HEK293 (cell line): ENCODE results near the gene PANK4.

ENCODE experiments used
- BCL6B ChIP-seq: fragments of 450-650 bp; formaldehyde crosslinking; IDR thresholded peaks from 2 replicates; pipeline ENCODE4 v1.5.1; 2017; ENCODE audit warnings: missing biosample characterization, missing genetic modification characterization
- CTCF ChIP-seq: fragments of 450-650 bp; formaldehyde crosslinking; IDR thresholded peaks from 2 replicates; pipeline ENCODE4 v1.5.1; 2016; ENCODE audit warnings: missing biosample characterization, missing genetic modification characterization
- KLF8 ChIP-seq: fragments of 450-650 bp; formaldehyde crosslinking; IDR thresholded peaks from 2 replicates; pipeline ENCODE4 v1.5.1; 2016; ENCODE audit warnings: missing biosample characterization, missing genetic modification characterization
- MYNN ChIP-seq: fragments of 450-650 bp; formaldehyde crosslinking; IDR thresholded peaks from 2 replicates; pipeline ENCODE4 v1.5.1; 2016; ENCODE audit warnings: missing biosample characterization, missing genetic modification characterization, borderline replicate concordance
- MZF1 ChIP-seq: fragments of 450-650 bp; formaldehyde crosslinking; IDR thresholded peaks from 2 replicates; pipeline ENCODE4 v1.5.1; 2017; ENCODE audit warnings: missing biosample characterization, missing genetic modification characterization, borderline replicate concordance
- REPIN1 ChIP-seq: fragments of 450-650 bp; formaldehyde crosslinking; IDR thresholded peaks from 2 replicates; pipeline ENCODE4 v1.5.1; 2017; ENCODE audit warnings: missing biosample characterization, missing genetic modification characterization, low read depth
- SP3 ChIP-seq: fragments of 450-650 bp; formaldehyde crosslinking; IDR thresholded peaks from 2 replicates; pipeline ENCODE4 v1.5.1; 2016; ENCODE audit warnings: missing biosample characterization, missing genetic modification characterization
- SP7 ChIP-seq: fragments of 450-650 bp; formaldehyde crosslinking; IDR thresholded peaks from 2 replicates; pipeline ENCODE4 v1.5.1; 2016; ENCODE audit warnings: missing biosample characterization, missing genetic modification characterization
- ZBTB48 ChIP-seq: fragments of 450-650 bp; formaldehyde crosslinking; IDR thresholded peaks from 2 replicates; pipeline ENCODE4 v1.5.1; 2016; ENCODE audit warnings: missing biosample characterization, missing genetic modification characterization
- ZNF114 ChIP-seq: fragments of 450-650 bp; formaldehyde crosslinking; IDR thresholded peaks from 2 replicates; pipeline ENCODE4 v1.5.0; 2017; ENCODE audit warnings: missing biosample characterization, missing genetic modification characterization
- ZNF155 ChIP-seq: fragments of 450-650 bp; formaldehyde crosslinking; IDR thresholded peaks from 2 replicates; pipeline ENCODE4 v1.5.1; 2016; ENCODE audit warnings: missing biosample characterization, missing genetic modification characterization
- ZNF184 ChIP-seq: fragments of 450-650 bp; IDR thresholded peaks from 2 replicates; pipeline ENCODE4 v1.5.1; 2018; ENCODE audit warnings: missing biosample characterization, mild to moderate bottlenecking, missing genetic modification characterization
- ZNF23 ChIP-seq: fragments of 450-650 bp; formaldehyde crosslinking; IDR thresholded peaks from 2 replicates; pipeline ENCODE4 v1.5.1; 2016; ENCODE audit warnings: missing biosample characterization, missing genetic modification characterization, borderline replicate concordance
- ZNF366 ChIP-seq: fragments of 450-650 bp; formaldehyde crosslinking; conservative IDR thresholded peaks from 2 replicates; pipeline ENCODE4 v1.5.1; 2016; ENCODE audit warnings: missing biosample characterization, missing genetic modification characterization
- ZNF391 ChIP-seq: fragments of 450-650 bp; formaldehyde crosslinking; IDR thresholded peaks from 2 replicates; pipeline ENCODE4 v1.5.1; 2016; ENCODE audit warnings: low read depth, missing biosample characterization, missing genetic modification characterization, borderline replicate concordance
- ZNF394 ChIP-seq: fragments of 450-650 bp; formaldehyde crosslinking; IDR thresholded peaks from 2 replicates; pipeline ENCODE4 v1.5.1; 2016; ENCODE audit warnings: missing biosample characterization, missing genetic modification characterization, mild to moderate bottlenecking, moderate library complexity, borderline replicate concordance
- ZNF449 ChIP-seq: fragments of 450-650 bp; formaldehyde crosslinking; IDR thresholded peaks from 2 replicates; pipeline ENCODE4 v1.5.1; 2017; ENCODE audit warnings: missing biosample characterization, mild to moderate bottlenecking, missing genetic modification characterization, moderate library complexity
- ZNF558 ChIP-seq: fragments of 450-650 bp; formaldehyde crosslinking; IDR thresholded peaks from 2 replicates; pipeline ENCODE4 v1.5.1; 2016; ENCODE audit warnings: missing biosample characterization, missing genetic modification characterization
- ZNF560 ChIP-seq: fragments of 450-650 bp; formaldehyde crosslinking; IDR thresholded peaks from 2 replicates; pipeline ENCODE4 v1.5.1; 2017; ENCODE audit warnings: missing biosample characterization, missing genetic modification characterization, borderline replicate concordance
- ZNF677 ChIP-seq: fragments of 450-650 bp; IDR thresholded peaks from 2 replicates; pipeline ENCODE4 v1.5.0; 2018; ENCODE audit warnings: missing biosample characterization, mild to moderate bottlenecking, missing genetic modification characterization, moderate library complexity
- ZSCAN23 ChIP-seq: fragments of 450-650 bp; formaldehyde crosslinking; IDR thresholded peaks from 2 replicates; pipeline ENCODE4 v1.5.1; 2016; ENCODE audit warnings: missing biosample characterization, missing genetic modification characterization
- TF ChIP-seq, protein P1 (sequence below): fragments of 450-650 bp; formaldehyde crosslinking; IDR thresholded peaks from 2 replicates; pipeline ENCODE4 v1.5.1; 2016; ENCODE audit warnings: missing biosample characterization, missing genetic modification characterization
- TF ChIP-seq, protein P2 (sequence below): fragments of 450-650 bp; formaldehyde crosslinking; IDR thresholded peaks from 2 replicates; pipeline ENCODE4 v1.5.1; 2016; ENCODE audit warnings: missing biosample characterization, missing genetic modification characterization
- TF ChIP-seq, protein P3 (sequence below): fragments of 450-650 bp; formaldehyde crosslinking; IDR thresholded peaks from 2 replicates; pipeline ENCODE4 v1.5.1; 2016; ENCODE audit warnings: missing biosample characterization, missing genetic modification characterization
- TF ChIP-seq, protein P4 (sequence below): fragments of 450-650 bp; formaldehyde crosslinking; IDR thresholded peaks from 2 replicates; pipeline ENCODE4 v1.5.1; 2016; ENCODE audit warnings: missing biosample characterization, missing genetic modification characterization

PANK4 gene

GRCh38 chr1:2546515-2547209 is 20.3 kb upstream of the PANK4 start (continued):
- TF ChIP-seq, protein P1, sequence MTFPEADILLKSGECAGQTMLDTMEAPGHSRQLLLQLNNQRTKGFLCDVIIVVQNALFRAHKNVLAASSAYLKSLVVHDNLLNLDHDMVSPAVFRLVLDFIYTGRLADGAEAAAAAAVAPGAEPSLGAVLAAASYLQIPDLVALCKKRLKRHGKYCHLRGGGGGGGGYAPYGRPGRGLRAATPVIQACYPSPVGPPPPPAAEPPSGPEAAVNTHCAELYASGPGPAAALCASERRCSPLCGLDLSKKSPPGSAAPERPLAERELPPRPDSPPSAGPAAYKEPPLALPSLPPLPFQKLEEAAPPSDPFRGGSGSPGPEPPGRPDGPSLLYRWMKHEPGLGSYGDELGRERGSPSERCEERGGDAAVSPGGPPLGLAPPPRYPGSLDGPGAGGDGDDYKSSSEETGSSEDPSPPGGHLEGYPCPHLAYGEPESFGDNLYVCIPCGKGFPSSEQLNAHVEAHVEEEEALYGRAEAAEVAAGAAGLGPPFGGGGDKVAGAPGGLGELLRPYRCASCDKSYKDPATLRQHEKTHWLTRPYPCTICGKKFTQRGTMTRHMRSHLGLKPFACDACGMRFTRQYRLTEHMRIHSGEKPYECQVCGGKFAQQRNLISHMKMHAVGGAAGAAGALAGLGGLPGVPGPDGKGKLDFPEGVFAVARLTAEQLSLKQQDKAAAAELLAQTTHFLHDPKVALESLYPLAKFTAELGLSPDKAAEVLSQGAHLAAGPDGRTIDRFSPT = peak; percentile 79; the same call in 1 of the 2 replicates
- TF ChIP-seq KLF8 (tag by site-specific recombination) (peak; percentile 92), ZNF449 (tag by site-specific recombination) (no peak), BCL6B (tag by site-specific recombination) (no peak), ZNF184 (no peak), ZNF558 (tag by site-specific recombination) (no peak), ZNF560 (tag by site-specific recombination) (no peak), SP7 (tag by site-specific recombination) (peak; percentile 61), ZSCAN23 (tag by site-specific recombination) (no peak), ZNF155 (no peak), MZF1 (peak; percentile 69; the same call in 1 of the 2 replicates), SP3 (tag by site-specific recombination) (peak; percentile 91), CTCF (peak; percentile 69), ZNF391 (tag by site-specific recombination) (peak; percentile 64; the same call in 1 of the 2 replicates), ZNF114 (tag by site-specific recombination) (no peak), ZNF677 (tag by site-specific recombination) (peak; percentile 18; the same call in 1 of the 2 replicates), MYNN (no peak), ZNF23 (tag by site-specific recombination) (no peak), ZBTB48 (tag by site-specific recombination) (peak; percentile 29; the same call in 1 of the 2 replicates), ZNF394 (tag by site-specific recombination) (no peak), ZNF366 (tag by site-specific recombination) (0 out of 2 replicates have a peak, but pooled peaks have one; percentile 57), REPIN1 (peak; percentile 39; the same call in 1 of the 2 replicates)
- TF ChIP-seq, protein P2, sequence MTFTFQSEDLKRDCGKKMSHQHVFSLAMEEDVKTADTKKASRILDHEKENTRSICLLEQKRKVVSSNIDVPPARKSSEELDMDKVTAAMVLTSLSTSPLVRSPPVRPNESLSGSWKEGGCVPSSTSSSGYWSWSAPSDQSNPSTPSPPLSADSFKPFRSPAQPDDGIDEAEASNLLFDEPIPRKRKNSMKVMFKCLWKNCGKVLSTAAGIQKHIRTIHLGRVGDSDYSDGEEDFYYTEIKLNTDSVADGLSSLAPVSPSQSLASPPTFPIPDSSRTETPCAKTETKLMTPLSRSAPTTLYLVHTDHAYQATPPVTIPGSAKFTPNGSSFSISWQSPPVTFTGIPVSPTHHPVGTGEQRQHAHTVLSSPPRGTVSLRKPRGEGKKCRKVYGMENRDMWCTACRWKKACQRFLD (tag by site-specific recombination) = no peak
- TF ChIP-seq, protein P3, sequence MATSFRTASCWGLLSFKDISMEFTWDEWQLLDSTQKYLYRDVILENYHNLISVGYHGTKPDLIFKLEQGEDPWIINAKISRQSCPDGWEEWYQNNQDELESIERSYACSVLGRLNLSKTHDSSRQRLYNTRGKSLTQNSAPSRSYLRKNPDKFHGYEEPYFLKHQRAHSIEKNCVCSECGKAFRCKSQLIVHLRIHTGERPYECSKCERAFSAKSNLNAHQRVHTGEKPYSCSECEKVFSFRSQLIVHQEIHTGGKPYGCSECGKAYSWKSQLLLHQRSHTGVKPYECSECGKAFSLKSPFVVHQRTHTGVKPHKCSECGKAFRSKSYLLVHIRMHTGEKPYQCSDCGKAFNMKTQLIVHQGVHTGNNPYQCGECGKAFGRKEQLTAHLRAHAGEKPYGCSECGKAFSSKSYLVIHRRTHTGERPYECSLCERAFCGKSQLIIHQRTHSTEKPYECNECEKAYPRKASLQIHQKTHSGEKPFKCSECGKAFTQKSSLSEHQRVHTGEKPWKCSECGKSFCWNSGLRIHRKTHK (tag by site-specific recombination) = no peak
- TF ChIP-seq, protein P4, sequence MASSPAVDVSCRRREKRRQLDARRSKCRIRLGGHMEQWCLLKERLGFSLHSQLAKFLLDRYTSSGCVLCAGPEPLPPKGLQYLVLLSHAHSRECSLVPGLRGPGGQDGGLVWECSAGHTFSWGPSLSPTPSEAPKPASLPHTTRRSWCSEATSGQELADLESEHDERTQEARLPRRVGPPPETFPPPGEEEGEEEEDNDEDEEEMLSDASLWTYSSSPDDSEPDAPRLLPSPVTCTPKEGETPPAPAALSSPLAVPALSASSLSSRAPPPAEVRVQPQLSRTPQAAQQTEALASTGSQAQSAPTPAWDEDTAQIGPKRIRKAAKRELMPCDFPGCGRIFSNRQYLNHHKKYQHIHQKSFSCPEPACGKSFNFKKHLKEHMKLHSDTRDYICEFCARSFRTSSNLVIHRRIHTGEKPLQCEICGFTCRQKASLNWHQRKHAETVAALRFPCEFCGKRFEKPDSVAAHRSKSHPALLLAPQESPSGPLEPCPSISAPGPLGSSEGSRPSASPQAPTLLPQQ (tag by site-specific recombination) = no peak; the same call in 1 of the 2 replicates
